Measurements from ENCODE around the gene ZNF442. TPM values are rescaled to one million over a fixed set of nuclear protein-coding genes. Genes with fewer than 3 reads are reported as not detected.

The ZNF442 gene
- total and polyA plus RNA-seq, 2 experiments from 2014 or later, result 1.2 to 3.6 TPM

GRCh38 chr19:12345197-12345596 lies 20.3 kb downstream of the ZNF442 start:
- Mint-ChIP-seq H3K36me3 (ENCODE audit: low read depth) (peaks cover 40% of the 10 kb centered on the region), H3K9me3 (peaks cover 91% of the 10 kb centered on the region)

More at GRCh38 chr19:12345197-12345596, 20.3 kb downstream of the ZNF442 start:
- no peak overlapping the region for H3K27ac ChIP-seq (ENCODE audit: low read depth)
- ATAC-seq (no peak), DNase-seq (ENCODE audit: low spot score) (no peak)
- H3K9me2 ChIP-seq (ENCODE audit: insufficient read depth), result no peaks in the 10 kb centered on the region
- H4K20me1 ChIP-seq (replicated peaks; ENCODE audit: insufficient read depth), result no peaks in the 10 kb centered on the region
- no peak overlapping the region for H2AFZ ChIP-seq
- no peaks in the 10 kb centered on the region for H3K4me1 ChIP-seq (ENCODE audit: insufficient read depth)
- TF ChIP-seq JUNB (IDR thresholded peaks at IDR 0.05; ENCODE audit: unreplicated experiment) (no peak), REST (IDR thresholded peaks at IDR 0.05; ENCODE audit: unreplicated experiment) (no peak), NANOG (IDR thresholded peaks at IDR 0.05; ENCODE audit: borderline replicate concordance) (no peak), POLR2AphosphoS5 (IDR thresholded peaks at IDR 0.05; ENCODE audit: low read depth) (no peak), EZH2phosphoT487 (IDR thresholded peaks at IDR 0.05; ENCODE audit: unreplicated experiment) (no peak), EZH2 (IDR thresholded peaks at IDR 0.05; ENCODE audit: low read depth, unreplicated experiment) (no peak), STAT1 (IDR thresholded peaks at IDR 0.05; ENCODE audit: unreplicated experiment) (no peak), CREB1 (CRISPR knock-in tag; IDR thresholded peaks at IDR 0.05; ENCODE audit: low read depth) (no peak), ZNF331 (CRISPR knock-in tag; IDR thresholded peaks at IDR 0.05; ENCODE audit: low read depth) (no peak), ZNF114 (CRISPR knock-in tag; IDR thresholded peaks at IDR 0.05) (no peak)
- TF ChIP-seq, protein P1, sequence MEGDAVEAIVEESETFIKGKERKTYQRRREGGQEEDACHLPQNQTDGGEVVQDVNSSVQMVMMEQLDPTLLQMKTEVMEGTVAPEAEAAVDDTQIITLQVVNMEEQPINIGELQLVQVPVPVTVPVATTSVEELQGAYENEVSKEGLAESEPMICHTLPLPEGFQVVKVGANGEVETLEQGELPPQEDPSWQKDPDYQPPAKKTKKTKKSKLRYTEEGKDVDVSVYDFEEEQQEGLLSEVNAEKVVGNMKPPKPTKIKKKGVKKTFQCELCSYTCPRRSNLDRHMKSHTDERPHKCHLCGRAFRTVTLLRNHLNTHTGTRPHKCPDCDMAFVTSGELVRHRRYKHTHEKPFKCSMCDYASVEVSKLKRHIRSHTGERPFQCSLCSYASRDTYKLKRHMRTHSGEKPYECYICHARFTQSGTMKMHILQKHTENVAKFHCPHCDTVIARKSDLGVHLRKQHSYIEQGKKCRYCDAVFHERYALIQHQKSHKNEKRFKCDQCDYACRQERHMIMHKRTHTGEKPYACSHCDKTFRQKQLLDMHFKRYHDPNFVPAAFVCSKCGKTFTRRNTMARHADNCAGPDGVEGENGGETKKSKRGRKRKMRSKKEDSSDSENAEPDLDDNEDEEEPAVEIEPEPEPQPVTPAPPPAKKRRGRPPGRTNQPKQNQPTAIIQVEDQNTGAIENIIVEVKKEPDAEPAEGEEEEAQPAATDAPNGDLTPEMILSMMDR (conservative IDR thresholded peaks at IDR 0.05; ENCODE audit: low read depth in 2 of 2), result no peak
- TF ChIP-seq, protein P2, sequence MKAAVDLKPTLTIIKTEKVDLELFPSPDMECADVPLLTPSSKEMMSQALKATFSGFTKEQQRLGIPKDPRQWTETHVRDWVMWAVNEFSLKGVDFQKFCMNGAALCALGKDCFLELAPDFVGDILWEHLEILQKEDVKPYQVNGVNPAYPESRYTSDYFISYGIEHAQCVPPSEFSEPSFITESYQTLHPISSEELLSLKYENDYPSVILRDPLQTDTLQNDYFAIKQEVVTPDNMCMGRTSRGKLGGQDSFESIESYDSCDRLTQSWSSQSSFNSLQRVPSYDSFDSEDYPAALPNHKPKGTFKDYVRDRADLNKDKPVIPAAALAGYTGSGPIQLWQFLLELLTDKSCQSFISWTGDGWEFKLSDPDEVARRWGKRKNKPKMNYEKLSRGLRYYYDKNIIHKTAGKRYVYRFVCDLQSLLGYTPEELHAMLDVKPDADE (IDR thresholded peaks at IDR 0.05), result no peak
- TF ChIP-seq, protein P3, sequence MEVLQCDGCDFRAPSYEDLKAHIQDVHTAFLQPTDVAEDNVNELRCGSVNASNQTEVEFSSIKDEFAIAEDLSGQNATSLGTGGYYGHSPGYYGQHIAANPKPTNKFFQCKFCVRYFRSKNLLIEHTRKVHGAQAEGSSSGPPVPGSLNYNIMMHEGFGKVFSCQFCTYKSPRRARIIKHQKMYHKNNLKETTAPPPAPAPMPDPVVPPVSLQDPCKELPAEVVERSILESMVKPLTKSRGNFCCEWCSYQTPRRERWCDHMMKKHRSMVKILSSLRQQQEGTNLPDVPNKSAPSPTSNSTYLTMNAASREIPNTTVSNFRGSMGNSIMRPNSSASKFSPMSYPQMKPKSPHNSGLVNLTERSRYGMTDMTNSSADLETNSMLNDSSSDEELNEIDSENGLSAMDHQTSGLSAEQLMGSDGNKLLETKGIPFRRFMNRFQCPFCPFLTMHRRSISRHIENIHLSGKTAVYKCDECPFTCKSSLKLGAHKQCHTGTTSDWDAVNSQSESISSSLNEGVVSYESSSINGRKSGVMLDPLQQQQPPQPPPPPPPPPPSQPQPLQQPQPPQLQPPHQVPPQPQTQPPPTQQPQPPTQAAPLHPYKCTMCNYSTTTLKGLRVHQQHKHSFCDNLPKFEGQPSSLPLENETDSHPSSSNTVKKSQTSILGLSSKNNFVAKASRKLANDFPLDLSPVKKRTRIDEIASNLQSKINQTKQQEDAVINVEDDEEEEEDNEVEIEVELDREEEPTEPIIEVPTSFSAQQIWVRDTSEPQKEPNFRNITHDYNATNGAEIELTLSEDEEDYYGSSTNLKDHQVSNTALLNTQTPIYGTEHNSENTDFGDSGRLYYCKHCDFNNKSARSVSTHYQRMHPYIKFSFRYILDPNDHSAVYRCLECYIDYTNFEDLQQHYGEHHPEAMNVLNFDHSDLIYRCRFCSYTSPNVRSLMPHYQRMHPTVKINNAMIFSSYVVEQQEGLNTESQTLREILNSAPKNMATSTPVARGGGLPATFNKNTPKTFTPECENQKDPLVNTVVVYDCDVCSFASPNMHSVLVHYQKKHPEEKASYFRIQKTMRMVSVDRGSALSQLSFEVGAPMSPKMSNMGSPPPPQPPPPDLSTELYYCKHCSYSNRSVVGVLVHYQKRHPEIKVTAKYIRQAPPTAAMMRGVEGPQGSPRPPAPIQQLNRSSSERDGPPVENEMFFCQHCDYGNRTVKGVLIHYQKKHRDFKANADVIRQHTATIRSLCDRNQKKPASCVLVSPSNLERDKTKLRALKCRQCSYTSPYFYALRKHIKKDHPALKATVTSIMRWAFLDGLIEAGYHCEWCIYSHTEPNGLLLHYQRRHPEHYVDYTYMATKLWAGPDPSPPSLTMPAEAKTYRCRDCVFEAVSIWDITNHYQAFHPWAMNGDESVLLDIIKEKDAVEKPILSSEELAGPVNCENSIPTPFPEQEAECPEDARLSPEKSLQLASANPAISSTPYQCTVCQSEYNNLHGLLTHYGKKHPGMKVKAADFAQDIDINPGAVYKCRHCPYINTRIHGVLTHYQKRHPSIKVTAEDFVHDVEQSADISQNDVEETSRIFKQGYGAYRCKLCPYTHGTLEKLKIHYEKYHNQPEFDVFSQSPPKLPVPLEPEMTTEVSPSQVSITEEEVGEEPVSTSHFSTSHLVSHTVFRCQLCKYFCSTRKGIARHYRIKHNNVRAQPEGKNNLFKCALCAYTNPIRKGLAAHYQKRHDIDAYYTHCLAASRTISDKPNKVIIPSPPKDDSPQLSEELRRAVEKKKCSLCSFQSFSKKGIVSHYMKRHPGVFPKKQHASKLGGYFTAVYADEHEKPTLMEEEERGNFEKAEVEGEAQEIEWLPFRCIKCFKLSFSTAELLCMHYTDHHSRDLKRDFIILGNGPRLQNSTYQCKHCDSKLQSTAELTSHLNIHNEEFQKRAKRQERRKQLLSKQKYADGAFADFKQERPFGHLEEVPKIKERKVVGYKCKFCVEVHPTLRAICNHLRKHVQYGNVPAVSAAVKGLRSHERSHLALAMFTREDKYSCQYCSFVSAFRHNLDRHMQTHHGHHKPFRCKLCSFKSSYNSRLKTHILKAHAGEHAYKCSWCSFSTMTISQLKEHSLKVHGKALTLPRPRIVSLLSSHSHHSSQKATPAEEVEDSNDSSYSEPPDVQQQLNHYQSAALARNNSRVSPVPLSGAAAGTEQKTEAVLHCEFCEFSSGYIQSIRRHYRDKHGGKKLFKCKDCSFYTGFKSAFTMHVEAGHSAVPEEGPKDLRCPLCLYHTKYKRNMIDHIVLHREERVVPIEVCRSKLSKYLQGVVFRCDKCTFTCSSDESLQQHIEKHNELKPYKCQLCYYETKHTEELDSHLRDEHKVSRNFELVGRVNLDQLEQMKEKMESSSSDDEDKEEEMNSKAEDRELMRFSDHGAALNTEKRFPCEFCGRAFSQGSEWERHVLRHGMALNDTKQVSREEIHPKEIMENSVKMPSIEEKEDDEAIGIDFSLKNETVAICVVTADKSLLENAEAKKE (CRISPR knock-in tag; IDR thresholded peaks at IDR 0.05), result no peak
- H3K4me3 Mint-ChIP-seq, result no peak overlapping the region
- no peaks in the 10 kb centered on the region for H3F3A ChIP-seq (replicated peaks; ENCODE audit: low read depth)
- peaks cover 1% of the 10 kb centered on the region for H3K27me3 Mint-ChIP-seq (ENCODE audit: insufficient read depth, low read depth, poor library complexity)
- H3K4me3 ChIP-seq, result no peak overlapping the region
- H3K4me1 Mint-ChIP-seq, result no peaks in the 10 kb centered on the region
- no peak overlapping the region for H3K27ac Mint-ChIP-seq
- no peaks in the 10 kb centered on the region for H3K27me3 ChIP-seq (ENCODE audit: insufficient read depth)
- no peak overlapping the region for H3K4me2 ChIP-seq
- H3K79me2 ChIP-seq (replicated peaks; ENCODE audit: insufficient read depth), result no peaks in the 10 kb centered on the region
- peaks cover 13% of the 10 kb centered on the region for H3K36me3 ChIP-seq (ENCODE audit: insufficient read depth)
